ENCODE results near the gene PSTPIP1.

DNA sequence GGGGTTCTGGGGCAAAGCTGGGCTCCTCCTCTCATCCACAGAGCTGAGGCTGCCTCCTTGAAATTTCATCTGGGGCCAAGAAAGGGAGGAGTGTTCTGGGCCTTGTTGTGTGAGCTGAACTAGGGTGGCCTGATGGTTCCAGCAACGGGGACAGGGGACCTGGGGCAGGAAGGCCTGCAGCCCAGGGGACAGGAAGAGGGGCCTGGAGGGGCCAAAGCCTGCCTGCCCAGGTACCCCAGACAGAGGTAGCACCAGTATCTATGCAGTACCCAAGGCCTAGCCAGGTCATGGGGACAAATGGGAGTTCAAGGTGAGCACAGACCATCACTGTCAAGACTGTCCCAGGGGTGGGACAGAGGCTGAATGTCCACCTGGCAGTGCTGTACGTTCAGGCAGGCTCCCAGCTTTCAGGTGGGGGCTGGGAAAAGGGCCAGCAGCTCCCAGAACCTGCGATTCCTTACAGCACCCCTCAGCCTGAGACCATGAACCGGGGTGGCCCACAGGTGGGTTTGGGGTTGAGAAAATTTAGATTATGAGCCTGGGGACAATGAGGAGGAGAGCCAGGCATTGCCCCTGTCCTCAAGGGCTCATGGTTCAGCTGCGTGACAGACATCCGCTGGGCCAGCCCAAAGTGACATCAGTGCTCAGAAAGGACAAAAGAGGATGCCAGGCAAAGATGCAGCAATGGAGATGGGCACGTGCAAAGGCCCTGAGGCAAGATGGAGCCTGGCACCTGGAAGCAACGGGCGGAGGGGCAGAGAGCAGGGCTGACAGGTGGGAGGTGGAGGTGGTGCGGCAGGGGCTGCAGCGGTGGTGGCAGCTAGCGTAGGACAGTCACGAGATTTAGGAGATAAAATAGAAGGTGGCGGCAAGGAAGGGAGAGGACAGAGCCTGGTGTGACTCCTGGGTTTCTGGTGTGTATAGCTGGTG lies 28.0 kb downstream of the PSTPIP1 start:
- TF ChIP-seq, protein P1, sequence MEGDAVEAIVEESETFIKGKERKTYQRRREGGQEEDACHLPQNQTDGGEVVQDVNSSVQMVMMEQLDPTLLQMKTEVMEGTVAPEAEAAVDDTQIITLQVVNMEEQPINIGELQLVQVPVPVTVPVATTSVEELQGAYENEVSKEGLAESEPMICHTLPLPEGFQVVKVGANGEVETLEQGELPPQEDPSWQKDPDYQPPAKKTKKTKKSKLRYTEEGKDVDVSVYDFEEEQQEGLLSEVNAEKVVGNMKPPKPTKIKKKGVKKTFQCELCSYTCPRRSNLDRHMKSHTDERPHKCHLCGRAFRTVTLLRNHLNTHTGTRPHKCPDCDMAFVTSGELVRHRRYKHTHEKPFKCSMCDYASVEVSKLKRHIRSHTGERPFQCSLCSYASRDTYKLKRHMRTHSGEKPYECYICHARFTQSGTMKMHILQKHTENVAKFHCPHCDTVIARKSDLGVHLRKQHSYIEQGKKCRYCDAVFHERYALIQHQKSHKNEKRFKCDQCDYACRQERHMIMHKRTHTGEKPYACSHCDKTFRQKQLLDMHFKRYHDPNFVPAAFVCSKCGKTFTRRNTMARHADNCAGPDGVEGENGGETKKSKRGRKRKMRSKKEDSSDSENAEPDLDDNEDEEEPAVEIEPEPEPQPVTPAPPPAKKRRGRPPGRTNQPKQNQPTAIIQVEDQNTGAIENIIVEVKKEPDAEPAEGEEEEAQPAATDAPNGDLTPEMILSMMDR (IDR thresholded peaks at IDR 0.05; ENCODE audit: low read depth, low read length), result no peak
- TF ChIP-seq POLR2A (IDR thresholded peaks at IDR 0.05; ENCODE audit: extremely low read depth, insufficient read length), result no peak

Measured in NB4 (cell line).